ENCODE results near the gene EID2. TPM values are rescaled to one million over a fixed set of nuclear protein-coding genes. Genes with fewer than 3 reads are reported as not detected.
A peak's percentile ranks its signal among the peaks of the same experiment; 100 is the strongest.

The EID2 gene
- total and polyA plus RNA-seq, 10 of the 15 experiments (the other 5 are each of a cell fraction or from before 2014, with no cell fraction given): 1.6 to 11.4 (median 7.0) TPM

DNA sequence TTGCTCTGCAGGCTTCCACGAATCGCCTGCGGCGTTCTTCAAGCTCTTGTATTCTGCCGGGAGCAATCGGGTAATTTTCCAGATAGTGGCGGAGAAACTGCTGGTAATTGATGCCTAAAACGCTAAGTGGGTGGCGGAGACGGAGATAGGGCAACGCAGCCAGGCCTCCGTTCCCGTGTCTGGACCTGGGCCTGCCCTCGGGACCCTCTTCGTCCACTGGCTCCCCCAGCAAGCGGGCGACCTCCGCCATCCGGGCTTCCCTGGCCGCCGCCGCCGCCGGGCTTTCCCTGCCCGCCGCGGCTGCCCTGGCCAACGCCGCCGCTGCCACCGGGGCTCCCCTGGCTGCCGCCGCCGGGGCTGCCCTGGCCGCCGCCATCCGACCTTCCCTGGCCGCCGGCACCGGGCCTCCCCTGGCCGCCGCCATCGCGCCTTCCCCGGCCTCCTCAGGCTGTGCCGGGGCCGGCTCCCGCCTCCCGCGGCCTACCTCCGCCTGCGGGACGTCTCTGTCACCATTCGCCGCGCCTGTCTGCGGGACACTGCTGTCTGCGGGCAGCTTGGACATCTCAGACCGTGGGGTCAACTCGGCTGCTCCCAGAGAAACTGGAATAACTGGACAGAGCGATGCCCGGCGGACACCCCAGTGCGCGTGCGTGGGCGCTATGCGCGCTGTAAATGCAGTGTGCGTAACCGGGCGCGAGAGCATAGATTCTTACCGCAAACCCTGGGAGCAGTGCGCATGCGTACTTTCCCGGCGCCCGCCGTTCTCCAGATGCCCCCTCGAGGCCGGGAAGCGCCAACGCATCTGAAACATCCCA lies at the start of gene EID2 (continued):
- TF ChIP-seq ATF2 (IDR thresholded peaks at IDR 0.05; ENCODE audit: low read length) (no peak), NFIC (IDR thresholded peaks at IDR 0.05; ENCODE audit: low read depth, low read length) (no peak), SRF (IDR thresholded peaks at IDR 0.05; ENCODE audit: low read depth in 2 of 2, low read length in 2 of 2) (no peak), RB1 (IDR thresholded peaks at IDR 0.05; ENCODE audit: borderline replicate concordance) (peak; percentile 90; the same call in 1 of the 2 replicates), TAF1 (IDR thresholded peaks at IDR 0.05; ENCODE audit: borderline replicate concordance, low read depth, low read length) (0 out of 2 replicates have a peak, but pooled peaks have one; percentile 32), CBX5 (IDR thresholded peaks at IDR 0.05; ENCODE audit: low read depth) (no peak), JUNB (IDR thresholded peaks at IDR 0.05) (no peak), POLR2AphosphoS2 (IDR thresholded peaks at IDR 0.05; ENCODE audit: low read depth, low read length) (no peak), SPI1 (IDR thresholded peaks at IDR 0.05; ENCODE audit: borderline replicate concordance, insufficient read depth, low read depth, low read length) (no peak), ATF7 (IDR thresholded peaks at IDR 0.05; ENCODE audit: low read depth) (no peak), MLLT1 (IDR thresholded peaks at IDR 0.05) (peak; percentile 42; the same call in 1 of the 2 replicates), SKIL (IDR thresholded peaks at IDR 0.05; ENCODE audit: low read depth, poor library complexity, severe bottlenecking) (no peak), ESRRA (IDR thresholded peaks at IDR 0.05; ENCODE audit: low read length) (no peak), RCOR1 (conservative IDR thresholded peaks at IDR 0.05; ENCODE audit: low read depth, low read length) (no peak), EGR1 (IDR thresholded peaks at IDR 0.05; ENCODE audit: borderline replicate concordance in 1 of 2, low read depth in 2 of 2, low read length in 2 of 2) (peak in 1 of 2 experiments; percentile 88; a peak in 2 of 3 replicates), PAX5 (IDR thresholded peaks at IDR 0.05; ENCODE audit: borderline replicate concordance, low read depth, low read length) (no peak), ZNF24 (IDR thresholded peaks at IDR 0.05) (no peak), BMI1 (IDR thresholded peaks at IDR 0.05; ENCODE audit: borderline replicate concordance) (no peak), HDGF (IDR thresholded peaks at IDR 0.05) (peak; percentile 66; the same call in 1 of the 2 replicates), ZZZ3 (IDR thresholded peaks at IDR 0.05; ENCODE audit: control insufficient read depth, insufficient read length, low read depth) (no peak), RUNX3 (IDR thresholded peaks at IDR 0.05; ENCODE audit: low read length) (peak; percentile 77)
- TF ChIP-seq, protein P1, sequence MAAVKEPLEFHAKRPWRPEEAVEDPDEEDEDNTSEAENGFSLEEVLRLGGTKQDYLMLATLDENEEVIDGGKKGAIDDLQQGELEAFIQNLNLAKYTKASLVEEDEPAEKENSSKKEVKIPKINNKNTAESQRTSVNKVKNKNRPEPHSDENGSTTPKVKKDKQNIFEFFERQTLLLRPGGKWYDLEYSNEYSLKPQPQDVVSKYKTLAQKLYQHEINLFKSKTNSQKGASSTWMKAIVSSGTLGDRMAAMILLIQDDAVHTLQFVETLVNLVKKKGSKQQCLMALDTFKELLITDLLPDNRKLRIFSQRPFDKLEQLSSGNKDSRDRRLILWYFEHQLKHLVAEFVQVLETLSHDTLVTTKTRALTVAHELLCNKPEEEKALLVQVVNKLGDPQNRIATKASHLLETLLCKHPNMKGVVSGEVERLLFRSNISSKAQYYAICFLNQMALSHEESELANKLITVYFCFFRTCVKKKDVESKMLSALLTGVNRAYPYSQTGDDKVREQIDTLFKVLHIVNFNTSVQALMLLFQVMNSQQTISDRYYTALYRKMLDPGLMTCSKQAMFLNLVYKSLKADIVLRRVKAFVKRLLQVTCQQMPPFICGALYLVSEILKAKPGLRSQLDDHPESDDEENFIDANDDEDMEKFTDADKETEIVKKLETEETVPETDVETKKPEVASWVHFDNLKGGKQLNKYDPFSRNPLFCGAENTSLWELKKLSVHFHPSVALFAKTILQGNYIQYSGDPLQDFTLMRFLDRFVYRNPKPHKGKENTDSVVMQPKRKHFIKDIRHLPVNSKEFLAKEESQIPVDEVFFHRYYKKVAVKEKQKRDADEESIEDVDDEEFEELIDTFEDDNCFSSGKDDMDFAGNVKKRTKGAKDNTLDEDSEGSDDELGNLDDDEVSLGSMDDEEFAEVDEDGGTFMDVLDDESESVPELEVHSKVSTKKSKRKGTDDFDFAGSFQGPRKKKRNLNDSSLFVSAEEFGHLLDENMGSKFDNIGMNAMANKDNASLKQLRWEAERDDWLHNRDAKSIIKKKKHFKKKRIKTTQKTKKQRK (IDR thresholded peaks at IDR 0.05; ENCODE audit: low read depth, low read length): no peak

Data from GM12878 (cell line).